NT2/D1 (cell line): Measurements from ENCODE around the gene SLC25A41.

Experiments
- DNase-seq: peaks from one replicate; pipeline ENCODE4 v3.0.0-alpha.2; 2011; ENCODE audit warnings: low read depth, low spot score
- H3K27me3 ChIP-seq: 2 replicates; pipeline ENCODE4 v1.6.0; 2011; ENCODE audit warnings: mild to moderate bottlenecking; ENCODE audit not compliant: insufficient read length, insufficient read depth
- H3K36me3 ChIP-seq: 2 replicates; pipeline ENCODE4 v1.6.1; 2011; ENCODE audit warnings: mild to moderate bottlenecking, low read length, mixed read lengths; ENCODE audit not compliant: insufficient read depth, insufficient read length
- H3K4me1 ChIP-seq: 2 replicates; pipeline ENCODE4 v1.5.1; 2011; ENCODE audit not compliant: insufficient read depth, insufficient read length
- H3K4me3 ChIP-seq: 2 replicates; pipeline ENCODE4 v1.5.1; 2011; ENCODE audit warnings: low read depth; ENCODE audit not compliant: insufficient read length
- H3K9ac ChIP-seq: 2 replicates; pipeline ENCODE4 v1.6.0; 2011; ENCODE audit warnings: low read depth; ENCODE audit not compliant: insufficient read length
- H3K9me3 ChIP-seq: 2 replicates; pipeline ENCODE4 v1.5.1; 2011; ENCODE audit warnings: mild to moderate bottlenecking, low read length; ENCODE audit not compliant: insufficient read depth
- SUZ12 ChIP-seq: IDR thresholded peaks from 2 replicates; pipeline ENCODE4 v1.6.1; 2011; ENCODE audit not compliant: insufficient read length, insufficient read depth; ENCODE audit errors: extremely low read depth
- YY1 ChIP-seq: IDR thresholded peaks from 2 replicates; pipeline ENCODE4 v1.6.1; 2011; ENCODE audit not compliant: insufficient read length, insufficient read depth
- ZNF274 ChIP-seq: IDR thresholded peaks from 2 replicates; pipeline ENCODE4 v1.6.1; 2011; ENCODE audit warnings: mild to moderate bottlenecking, low read depth, low read length

Gene SLC25A41

DNA sequence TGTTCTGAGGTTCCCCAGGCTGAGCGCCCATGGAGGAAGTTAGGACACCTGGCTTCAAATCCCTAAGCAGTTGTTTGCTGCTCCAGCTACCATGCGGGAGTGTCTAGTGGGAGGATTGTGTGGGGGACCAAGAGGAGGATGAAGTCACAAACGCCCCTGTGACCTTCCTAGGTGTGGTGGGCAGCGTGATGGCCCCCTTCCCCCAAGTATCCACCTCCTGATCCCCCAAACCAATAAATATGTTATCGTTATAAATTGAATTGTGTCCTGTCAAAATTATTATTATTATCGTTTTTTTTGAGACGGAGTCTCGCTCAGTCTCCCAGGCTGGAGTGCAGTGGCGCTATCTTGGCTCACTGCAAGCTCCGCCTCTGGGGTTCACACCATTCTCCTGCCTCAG, at the start of gene SLC25A41:
Gene SLC25A41 (minus strand): TSS at position 101 of the 400 bp plus-strand sequence. CDS start 70 bp downstream, at position 31.
- DNase-seq: no peak
- no peak for TF ChIP-seq ZNF274
- no peak for TF ChIP-seq YY1
- no peak for TF ChIP-seq SUZ12
- H3K9ac ChIP-seq: no peak within 1 kb of the TSS

DNA sequence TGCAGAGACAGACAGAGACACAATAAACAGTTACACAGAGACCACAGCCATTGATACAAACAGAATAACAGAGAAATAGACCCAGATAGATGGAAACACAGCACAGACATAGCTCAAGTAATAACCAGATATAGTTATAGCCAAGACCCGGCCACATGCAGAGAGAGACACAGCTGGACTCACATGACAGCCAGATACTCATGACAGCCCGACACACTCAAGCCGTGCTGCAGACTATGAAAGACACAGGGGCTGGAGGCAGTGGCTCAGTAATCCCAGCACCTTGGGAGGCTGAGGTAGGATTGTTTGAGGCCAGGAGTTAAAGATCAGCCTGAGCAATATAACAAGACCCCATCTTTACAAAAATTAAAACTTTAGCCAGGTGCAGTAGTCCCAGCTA, 49.7 kb upstream of the SLC25A41 start:
- no peak for TF ChIP-seq SUZ12
- TF ChIP-seq YY1: no peak
- TF ChIP-seq ZNF274: no peak
- Histone ChIP-seq H3K36me3 (no peaks in the 10 kb centered on the region), H3K4me3 (no peak overlapping the region), H3K27me3 (no peaks in the 10 kb centered on the region), H3K9me3 (no peaks in the 10 kb centered on the region), H3K9ac (no peak overlapping the region), H3K4me1 (peaks cover 22% of the 10 kb centered on the region)
- no peak for DNase-seq

More for the DNA sequence above, at the start of gene SLC25A41:
- Histone ChIP-seq H3K36me3 (no peaks in the 10 kb centered on the region), H3K9me3 (no peaks in the 10 kb centered on the region), H3K27me3 (no peaks in the 10 kb centered on the region), H3K4me1 (no peaks in the 10 kb centered on the region), H3K4me3 (no peak within 1 kb of the TSS)

DNA sequence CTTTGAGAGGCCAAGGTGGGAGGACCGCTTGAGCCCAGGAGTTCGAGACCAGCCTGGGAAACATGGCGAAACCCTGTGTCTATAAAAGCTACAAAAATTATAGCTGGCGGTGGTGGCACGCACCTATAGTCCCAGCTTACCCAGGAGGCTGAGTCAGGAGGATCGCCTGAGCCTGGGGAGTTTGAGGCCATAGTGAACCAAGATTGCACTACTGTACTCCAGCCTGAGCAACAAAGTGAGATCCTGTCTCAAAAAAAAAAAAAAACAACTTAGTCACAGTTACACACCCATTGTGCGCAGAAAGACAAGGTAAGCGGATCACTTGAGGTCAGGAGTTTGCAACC, 48.8 kb upstream of the SLC25A41 start:
- no peak for DNase-seq
- Histone ChIP-seq H3K9ac (no peak overlapping the region), H3K4me3 (no peak overlapping the region), H3K36me3 (no peaks in the 10 kb centered on the region), H3K4me1 (peaks cover 22% of the 10 kb centered on the region), H3K27me3 (no peaks in the 10 kb centered on the region), H3K9me3 (no peaks in the 10 kb centered on the region)
- TF ChIP-seq YY1: no peak
- no peak for TF ChIP-seq SUZ12
- TF ChIP-seq ZNF274: no peak

DNA sequence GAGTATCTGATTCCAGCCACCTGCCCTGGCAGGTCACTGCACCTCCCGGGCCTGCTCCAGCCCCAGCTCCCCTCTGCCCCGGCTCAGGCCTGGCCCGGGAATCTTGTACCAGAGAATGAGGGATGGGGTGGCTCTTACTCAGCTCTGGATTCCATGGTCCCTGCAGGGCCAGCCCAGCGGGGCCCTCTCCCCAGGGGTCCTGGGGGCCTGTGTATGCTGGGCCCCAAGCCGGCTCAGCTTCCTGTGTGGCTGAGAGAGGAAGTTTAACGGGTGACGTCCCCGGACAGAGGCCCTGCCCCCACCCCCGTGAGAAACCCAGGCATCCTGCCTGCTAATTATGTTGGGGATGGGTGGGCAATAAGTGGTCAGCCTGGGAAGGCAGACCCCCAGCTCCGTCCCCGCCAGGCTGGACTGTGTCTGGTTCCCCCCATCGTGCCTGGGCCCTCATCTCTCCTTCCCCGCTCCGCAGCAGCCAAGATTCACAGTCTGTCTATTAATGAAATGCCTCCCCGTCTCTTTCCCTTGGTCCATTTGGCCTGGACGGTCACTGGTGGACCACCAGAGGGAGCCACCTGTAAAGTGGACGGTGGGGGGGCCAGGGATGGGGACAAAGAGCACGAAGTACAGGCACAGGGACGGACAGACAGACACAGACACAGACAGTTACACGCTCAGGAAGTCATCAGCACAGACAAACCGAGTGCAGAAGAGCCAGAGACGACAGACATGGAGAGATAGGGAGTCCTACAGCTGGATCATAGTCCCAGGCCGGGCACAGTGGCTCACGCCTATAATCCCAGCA, 48.2 kb upstream of the SLC25A41 start, which contains the start of gene DENND1C:
Gene DENND1C (minus strand): TSS at position 247 of the 802 bp plus-strand sequence. CDS start 92 bp downstream, at position 155.
- no peaks in the 10 kb centered on the region for H3K27me3 ChIP-seq
- no peak for DNase-seq
- peaks cover 26% of the 10 kb centered on the region for H3K4me1 ChIP-seq
- H3K9me3 ChIP-seq: no peaks in the 10 kb centered on the region
- no peak for TF ChIP-seq SUZ12
- no peak for TF ChIP-seq ZNF274
- TF ChIP-seq YY1: no peak
- no peaks in the 10 kb centered on the region for H3K36me3 ChIP-seq
- peak within 1 kb of the TSS; percentile 26 for H3K9ac ChIP-seq
- H3K4me3 ChIP-seq: no peak within 1 kb of the TSS

DNA sequence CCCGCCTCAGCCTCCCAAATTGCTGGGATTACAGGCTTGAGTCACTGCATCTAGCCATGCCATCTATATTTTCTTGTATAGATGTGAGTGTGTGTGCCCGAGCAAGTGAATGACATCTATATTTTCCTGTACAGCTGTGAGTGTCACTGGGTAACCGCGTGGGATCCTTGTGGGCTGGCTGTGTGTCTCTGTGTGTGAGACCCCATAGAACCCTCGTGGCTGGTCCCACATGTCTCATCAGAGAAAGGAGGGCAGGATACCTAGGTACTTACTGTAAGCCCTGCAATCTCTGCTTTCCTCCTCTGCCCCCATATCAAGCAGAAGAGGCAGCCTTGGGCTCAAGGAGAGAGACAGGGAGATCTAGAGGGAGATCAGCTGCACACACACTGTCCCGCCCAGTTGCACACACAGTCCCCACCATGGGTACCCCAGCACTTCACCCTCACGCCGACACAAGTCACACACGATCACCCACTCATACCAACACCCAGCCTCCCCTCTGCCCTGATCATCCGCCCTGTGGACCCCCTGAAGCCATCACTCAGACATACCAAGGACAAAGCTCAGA, 47.4 kb upstream of the SLC25A41 start:
- Histone ChIP-seq H3K27me3 (no peaks in the 10 kb centered on the region), H3K36me3 (no peaks in the 10 kb centered on the region), H3K9me3 (no peaks in the 10 kb centered on the region), H3K4me3 (no peak overlapping the region), H3K9ac (no peak overlapping the region), H3K4me1 (peaks cover 26% of the 10 kb centered on the region)
- DNase-seq: no peak
- no peak for TF ChIP-seq SUZ12
- no peak for TF ChIP-seq ZNF274
- TF ChIP-seq YY1: no peak

DNA sequence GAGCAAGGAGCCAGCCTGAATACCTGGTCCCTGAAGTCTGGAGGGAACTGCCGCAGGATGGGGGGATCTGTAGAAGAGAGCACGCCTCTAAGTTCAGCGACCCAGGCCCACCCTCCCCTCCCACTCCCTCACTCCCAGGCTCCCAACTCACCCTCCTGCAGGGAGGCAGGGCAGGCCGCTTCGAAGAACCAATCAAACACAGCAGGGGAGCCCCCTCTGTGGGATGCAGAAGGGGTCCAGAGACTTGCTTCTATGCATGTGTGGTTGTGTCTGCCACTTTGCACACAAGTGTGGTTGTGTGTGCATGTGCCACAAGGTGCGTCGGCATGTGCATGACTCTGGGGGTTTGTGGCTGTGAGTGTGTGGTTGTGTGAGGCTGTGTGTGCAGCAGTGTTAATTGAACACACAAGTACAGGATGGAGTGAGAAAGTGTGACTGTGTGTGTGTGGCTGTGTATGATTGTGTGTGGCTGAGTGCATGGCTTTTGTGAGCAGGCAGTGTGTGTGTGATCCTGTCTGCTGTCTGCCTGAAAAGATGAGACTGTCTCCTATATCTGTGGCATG, 46.4 kb upstream of the SLC25A41 start:
- DNase-seq: no peak
- Histone ChIP-seq H3K36me3 (no peaks in the 10 kb centered on the region), H3K9ac (no peak overlapping the region), H3K27me3 (peaks cover 9% of the 10 kb centered on the region), H3K4me3 (no peak overlapping the region), H3K4me1 (peaks cover 32% of the 10 kb centered on the region), H3K9me3 (no peaks in the 10 kb centered on the region)
- no peak for TF ChIP-seq YY1
- no peak for TF ChIP-seq ZNF274
- TF ChIP-seq SUZ12: no peak

DNA sequence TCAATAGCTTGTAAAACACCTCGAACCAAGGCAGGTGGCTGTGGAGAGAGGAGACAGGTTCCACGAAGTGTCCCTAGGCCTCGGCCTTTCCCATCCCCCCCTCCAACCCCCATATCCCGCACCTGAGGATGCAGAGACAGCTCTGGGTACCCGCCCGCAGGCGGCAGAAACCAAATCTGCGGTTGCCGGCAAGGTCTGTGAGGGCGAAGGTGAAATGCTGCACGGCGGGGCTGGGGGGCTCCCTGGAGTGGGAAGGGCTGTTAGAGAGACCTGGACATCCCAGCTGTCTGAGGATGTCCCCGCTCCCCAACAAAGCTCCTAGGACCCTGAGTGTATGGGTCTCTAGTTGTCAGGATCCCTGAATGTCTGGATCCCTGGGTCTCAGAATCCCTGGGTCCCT, 45.3 kb upstream of the SLC25A41 start:
- TF ChIP-seq SUZ12: no peak
- no peak for TF ChIP-seq ZNF274
- TF ChIP-seq YY1: no peak

More for the DNA sequence above, 45.3 kb upstream of the SLC25A41 start:
- H3K9ac ChIP-seq: no peak overlapping the region
- H3K27me3 ChIP-seq: peaks cover 17% of the 10 kb centered on the region
- H3K9me3 ChIP-seq: no peaks in the 10 kb centered on the region
- DNase-seq: no peak
- no peak overlapping the region for H3K4me3 ChIP-seq
- no peaks in the 10 kb centered on the region for H3K36me3 ChIP-seq
- H3K4me1 ChIP-seq: peaks cover 32% of the 10 kb centered on the region
